Airway epithelial cell (primary cell): ENCODE measurements around the gene CREM. TPM values are rescaled to one million over a fixed set of nuclear protein-coding genes. Genes with fewer than 3 reads are reported as not detected.

Source experiments
- total RNA-seq: library from RNA; depleted of rRNA; stranded (reverse); fragments of >200 nt; gene quantifications from 2 replicates; pipeline ENCODE4 v1.2.3, GENCODE V29; 2015

The CREM gene
- 16.9 and 21.7 TPM in 2 replicates for total RNA-seq

DNA sequence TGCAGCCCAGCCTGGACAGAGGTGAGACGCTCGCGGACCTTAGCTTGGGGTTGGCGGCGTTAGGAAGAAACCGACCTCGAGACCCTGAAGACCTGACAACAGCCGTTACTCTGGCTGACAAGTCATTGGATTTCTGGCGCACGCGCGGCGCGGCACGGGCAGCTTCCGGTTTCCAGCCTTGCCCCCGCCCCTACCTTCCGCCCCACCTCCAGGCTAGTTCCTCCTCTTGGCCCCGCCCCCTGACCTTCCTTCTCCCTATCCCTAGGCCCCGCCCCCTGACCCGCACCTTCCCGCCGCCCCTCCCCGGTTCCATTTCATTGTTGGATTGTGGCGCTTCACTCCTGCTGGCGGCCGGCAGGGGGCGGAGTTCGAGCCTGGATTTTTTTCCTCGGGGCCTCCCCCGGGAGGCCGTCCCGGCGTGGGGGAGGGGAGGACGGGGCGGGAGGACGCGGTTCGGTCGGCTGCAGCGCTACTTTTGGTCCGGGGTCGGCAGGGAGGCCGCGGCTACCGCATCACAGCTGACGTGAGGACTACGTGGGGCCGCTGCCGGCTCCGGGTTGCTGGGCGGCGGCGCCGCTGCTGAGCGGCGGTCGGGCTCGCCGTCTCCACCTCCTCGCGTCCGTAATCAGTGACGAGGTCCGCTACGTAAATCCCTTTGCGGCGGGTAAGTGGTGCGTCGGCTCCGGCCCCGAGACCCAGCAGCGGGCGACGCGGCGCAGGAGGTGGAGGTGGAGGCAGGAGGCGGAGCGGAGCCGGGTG is at the start of gene CREM:
Gene CREM (plus strand): TSS at position 317 of the 759 bp plus-strand sequence. CDS start 10,990 bp downstream, outside the sequence.

DNA sequence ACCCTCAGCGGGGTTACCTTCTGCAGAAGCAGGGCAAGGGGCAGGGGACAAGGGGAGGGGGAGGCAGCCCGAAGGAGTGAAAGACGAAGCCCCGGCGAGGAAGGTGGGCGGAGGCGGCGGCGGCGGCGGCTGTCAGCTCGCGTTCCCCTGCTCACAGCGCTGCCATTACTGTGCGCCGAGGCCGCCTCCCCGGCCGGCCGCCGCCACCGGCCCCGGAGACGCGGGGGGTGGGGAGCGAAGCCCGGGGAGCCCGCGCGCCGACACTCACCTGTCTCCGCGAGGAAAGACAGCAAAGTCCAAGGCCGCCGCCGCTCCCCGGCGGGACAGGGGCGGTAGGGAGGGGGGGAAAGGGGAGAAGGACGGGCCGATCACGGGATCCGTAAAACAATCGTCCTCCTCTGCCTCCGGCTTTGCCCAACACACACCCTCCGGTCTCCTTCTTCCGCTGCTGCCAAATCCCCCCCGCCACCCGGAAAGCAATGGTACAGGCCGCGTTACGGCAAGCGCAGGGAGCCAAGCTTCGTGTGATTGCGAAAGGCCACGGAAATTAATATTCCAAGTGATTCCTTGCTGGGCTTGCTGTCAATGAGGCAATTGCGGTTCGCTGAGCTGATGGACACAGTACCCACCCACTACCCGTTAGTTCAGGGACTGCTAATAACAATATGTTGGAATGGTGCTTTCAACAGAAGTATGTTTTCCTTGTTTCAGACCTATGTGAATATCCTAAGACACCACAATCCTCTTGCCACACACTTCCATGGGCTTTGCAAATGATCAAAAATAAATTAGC is 36.3 kb upstream of the CREM start, which contains the start of gene CUL2:
Gene CUL2 (minus strand): TSS at position 180 of the 793 bp plus-strand sequence. CDS start 19,024 bp downstream, outside the sequence.

Other genes starting within 250 kb of the CREM start
- 13.5 and 17.7 TPM in 2 replicates for gene CUL2, start 36.5 kb upstream of the CREM start, total RNA-seq
- gene CCNY, start 209.7 kb downstream of the CREM start, total RNA-seq, result 17.3 and 27.2 TPM in 2 replicates